Right ventricle myocardium inferior (tissue), 1 donor: ENCODE data around the gene DGCR8. TPM values are rescaled to one million over a fixed set of nuclear protein-coding genes. Genes with fewer than 3 reads are reported as not detected.
A peak's percentile ranks its signal among the peaks of the same experiment; 100 is the strongest.

Source experiments
- ATAC-seq: fragments of 200-7000 bp; cut with Tn5 transposase; one replicate; pipeline ENCODE4 v1.9.1; 2020; ENCODE audit warnings: mild to moderate bottlenecking, moderate library complexity
- DNase-seq: peaks from one replicate; pipeline ENCODE4 v3.0.0; 2021; ENCODE audit errors: missing footprints
- intact Hi-C: fragments of 100-400 bp; cut with DNase I; formaldehyde crosslinking; loops from one replicate; pipeline ENCODE4 v1.11.0; 2022
- total RNA-seq: library from RNA; stranded (reverse); fragmentation: NEBNext Ultra II Directional; extraction: Animal tissue kit (Norgen Biotek cat#: 25700); gene quantifications from one replicate; pipeline ENCODE4 v1.2.1, GENCODE V29; 2021
- donor health status: DM: no; HTN: yes; CAD: no; lungs with severe emphysema.

DGCR8 gene
- total RNA-seq, 1 donor from 2014 or later: 18.0 TPM

- DNase-seq: no peak
- no peak for ATAC-seq
- intact Hi-C loops: no loop called here
Measured at GRCh38 chr22:20127869-20128618, 48.0 kb downstream of the DGCR8 start.

- intact Hi-C loops: no loop called here
- no peak for ATAC-seq
Measured at GRCh38 chr22:20128619-20128901, 48.5 kb downstream of the DGCR8 start.

GRCh38 chr22:20128902-20129746 is 49.1 kb downstream of the DGCR8 start:
- intact Hi-C loops: no loop called here
- no peak for DNase-seq
- ATAC-seq: no peak

More at GRCh38 chr22:20128619-20128901, 48.5 kb downstream of the DGCR8 start:
- no peak for DNase-seq

GRCh38 chr22:20129747-20130014 is 49.6 kb downstream of the DGCR8 start:
- no peak for DNase-seq
- intact Hi-C loops: loop anchor here (5.0 kb wide), 1 partner anchor 107 kb away; the partner anchor contains the start of gene TANGO2
- no peak for ATAC-seq

GRCh38 chr22:20130319-20130718 is 50.3 kb downstream of the DGCR8 start:
- intact Hi-C loops: loop anchor here (5.0 kb wide), 1 partner anchor 108 kb away; the partner anchor contains the start of gene TANGO2
- ATAC-seq (no peak), DNase-seq (no peak)

- intact Hi-C loops: loop anchor here (5.0 kb wide), 1 partner anchor 109 kb away; the partner anchor contains the start of gene TANGO2
- peak; percentile 96 for DNase-seq
- peak; percentile 92 for ATAC-seq
Measured at GRCh38 chr22:20130731-20131596, 50.9 kb downstream of the DGCR8 start.

- peak; percentile 61 for ATAC-seq
- intact Hi-C loops: loop anchor here (5.0 kb wide), 1 partner anchor 109 kb away; the partner anchor contains the start of gene TANGO2
- DNase-seq: no peak
Measured at GRCh38 chr22:20131597-20131858, 51.5 kb downstream of the DGCR8 start, which contains the start of gene ZDHHC8. ZDHHC8 (plus strand) TSS chr22:20131804; CDS start chr22:20131948, 144 bp downstream.

- intact Hi-C loops: loop anchor here (5.0 kb wide), 1 partner anchor 110 kb away; the partner anchor contains the start of gene TANGO2
- ATAC-seq (no peak), DNase-seq (peak; percentile 84)
Measured at GRCh38 chr22:20131859-20132685, 52.0 kb downstream of the DGCR8 start.

- DNase-seq (no peak), ATAC-seq (no peak)
- intact Hi-C loops: loop anchor here (5.0 kb wide), 1 partner anchor 110 kb away; the partner anchor contains the start of gene TANGO2
Measured at GRCh38 chr22:20132686-20133246, 52.7 kb downstream of the DGCR8 start.

GRCh38 chr22:20133930-20134549 is 54.0 kb downstream of the DGCR8 start:
- ATAC-seq (no peak), DNase-seq (no peak)
- intact Hi-C loops: loop anchor here (5.0 kb wide), 1 partner anchor 112 kb away; the partner anchor contains the start of gene TANGO2

- DNase-seq (no peak), ATAC-seq (no peak)
- intact Hi-C loops: no loop called here
Measured at GRCh38 chr22:20135265-20135664, 55.2 kb downstream of the DGCR8 start.

- DNase-seq (no peak), ATAC-seq (no peak)
- intact Hi-C loops: no loop called here
Measured at GRCh38 chr22:20135806-20136602, 56.0 kb downstream of the DGCR8 start.

GRCh38 chr22:20136603-20136873 is 56.5 kb downstream of the DGCR8 start:
- ATAC-seq (no peak), DNase-seq (no peak)
- intact Hi-C loops: no loop called here

GRCh38 chr22:20137113-20137512 is 57.1 kb downstream of the DGCR8 start:
- intact Hi-C loops: no loop called here
- DNase-seq: no peak
- no peak for ATAC-seq

- ATAC-seq (peak; percentile 73), DNase-seq (no peak)
- intact Hi-C loops: no loop called here
Measured at GRCh38 chr22:20137671-20138416, 57.8 kb downstream of the DGCR8 start.

- intact Hi-C loops: no loop called here
- DNase-seq (no peak), ATAC-seq (peak; percentile 24)
Measured at GRCh38 chr22:20138417-20138738, 58.3 kb downstream of the DGCR8 start.

- intact Hi-C loops: no loop called here
- no peak for DNase-seq
- ATAC-seq: peak; percentile 4
Measured at GRCh38 chr22:20138868-20139267, 58.8 kb downstream of the DGCR8 start.
